WTC11 (cell line): ENCODE measurements around the gene CFAP53. TPM values are rescaled to one million over a fixed set of nuclear protein-coding genes. Genes with fewer than 3 reads are reported as not detected.
A peak's percentile ranks its signal among the peaks of the same experiment; 100 is the strongest.
"Not testable (repeated sequence)": the region's sequence is repeated elsewhere in the genome, so short reads cannot be mapped to it uniquely, and the experiment has no call there.

Experiments used
- ATAC-seq: fragments of 200-7000 bp; cut with Tn5 transposase; 2 replicates; pipeline ENCODE4 v1.10.0; 2021; ENCODE audit warnings: mild to moderate bottlenecking, moderate library complexity
- CTCF ChIA-PET: fragments of 300-600 bp; sonication (Branson Sonifier 250); formaldehyde crosslinking; loops from one replicate; lab custom pipeline; 2021; ENCODE audit warnings: antibody characterized with exemption; lab: Charles Lee
- POLR2A ChIA-PET: fragments of 350-600 bp; sonication (Branson Sonifier 250); formaldehyde crosslinking; loops from one replicate; lab custom pipeline; 2021; ENCODE audit warnings: antibody characterized with exemption; lab: Charles Lee
- DNase-seq: peaks from one replicate; pipeline ENCODE4 v3.0.0; 2021; ENCODE audit warnings: low spot score
- H3K27ac Mint-ChIP-seq: 2 replicates; pipeline ENCODE4 v1.8.0; 2021; ENCODE audit warnings: mixed read lengths
- H3K27me3 Mint-ChIP-seq: 2 replicates; pipeline ENCODE4 v1.8.0; 2021; ENCODE audit warnings: low read depth, mild to moderate bottlenecking, moderate library complexity, mixed read lengths
- H3K36me3 Mint-ChIP-seq: 2 replicates; pipeline ENCODE4 v1.8.0; 2021; ENCODE audit warnings: mixed read lengths
- H3K4me1 Mint-ChIP-seq: 2 replicates; pipeline ENCODE4 v1.8.0; 2022; ENCODE audit warnings: mixed read lengths
- H3K4me3 Mint-ChIP-seq: 2 replicates; pipeline ENCODE4 v1.8.0; 2021; ENCODE audit warnings: mild to moderate bottlenecking, moderate library complexity, mixed read lengths
- H3K9me3 Mint-ChIP-seq: 2 replicates; pipeline ENCODE4 v1.8.0; 2021; ENCODE audit warnings: mixed read lengths
- ETV6 ChIP-seq: sonication (generic); formaldehyde crosslinking; IDR thresholded peaks from 2 replicates; pipeline ENCODE4 v1.8.1; 2022; ENCODE audit warnings: mild to moderate bottlenecking, missing genetic modification reagents
- JUN ChIP-seq: sonication (generic); formaldehyde crosslinking; IDR thresholded peaks from 2 replicates; pipeline ENCODE4 v1.8.0; 2023; ENCODE audit warnings: mild to moderate bottlenecking, missing genetic modification reagents
- ZNF317 ChIP-seq: sonication (generic); formaldehyde crosslinking; IDR thresholded peaks from 2 replicates; pipeline ENCODE4 v1.8.1; 2023; ENCODE audit warnings: low read depth, mild to moderate bottlenecking, moderate library complexity, missing genetic modification reagents, borderline replicate concordance
- ZNF396 ChIP-seq: fragments of 250-450 bp; sonication (Bioruptor Pico); IDR thresholded peaks from 2 replicates; pipeline ENCODE4 v1.8.0; 2021; ENCODE audit warnings: mild to moderate bottlenecking, moderate library complexity, borderline replicate concordance
- ZNF416 ChIP-seq: fragments of 250-450 bp; sonication (Bioruptor Pico); IDR thresholded peaks from 2 replicates; pipeline ENCODE4 v1.9.0; 2021; ENCODE audit warnings: mild to moderate bottlenecking, inconsistent platforms
- total RNA-seq: library from RNA; stranded (reverse); gene quantifications from 3 replicates; pipeline ENCODE4 v1.2.3, GENCODE V29; 2021
- TF ChIP-seq, protein P1 (sequence below): sonication (generic); formaldehyde crosslinking; IDR thresholded peaks from 2 replicates; pipeline ENCODE4 v1.8.0; 2023; ENCODE audit warnings: mild to moderate bottlenecking, missing genetic modification reagents
- TF ChIP-seq, protein P2 (sequence below): sonication (generic); formaldehyde crosslinking; IDR thresholded peaks from 2 replicates; pipeline ENCODE4 v1.8.1; 2023; ENCODE audit warnings: mild to moderate bottlenecking, missing genetic modification reagents, borderline replicate concordance
- TF ChIP-seq, protein P3 (sequence below): fragments of 200-600 bp; IDR thresholded peaks from 2 replicates; pipeline ENCODE4 v1.8.0; 2022; ENCODE audit warnings: antibody characterized with exemption
- TF ChIP-seq, protein P4 (sequence below): sonication (generic); formaldehyde crosslinking; conservative IDR thresholded peaks from 2 replicates; pipeline ENCODE4 v1.8.1; 2022; ENCODE audit warnings: mild to moderate bottlenecking, missing genetic modification reagents
- TF ChIP-seq, protein P5 (sequence below): fragments of 250-450 bp; sonication (Bioruptor Pico); IDR thresholded peaks from 2 replicates; pipeline ENCODE4 v1.9.0; 2021; ENCODE audit warnings: mild to moderate bottlenecking, borderline replicate concordance
- TF ChIP-seq, protein P6 (sequence below): sonication (generic); formaldehyde crosslinking; IDR thresholded peaks from 2 replicates; pipeline ENCODE4 v1.8.1; 2022; ENCODE audit warnings: mild to moderate bottlenecking, moderate library complexity, missing genetic modification reagents

The CFAP53 gene
- total RNA-seq, 1 experiment from 2014 or later = 0.26 TPM

DNA sequence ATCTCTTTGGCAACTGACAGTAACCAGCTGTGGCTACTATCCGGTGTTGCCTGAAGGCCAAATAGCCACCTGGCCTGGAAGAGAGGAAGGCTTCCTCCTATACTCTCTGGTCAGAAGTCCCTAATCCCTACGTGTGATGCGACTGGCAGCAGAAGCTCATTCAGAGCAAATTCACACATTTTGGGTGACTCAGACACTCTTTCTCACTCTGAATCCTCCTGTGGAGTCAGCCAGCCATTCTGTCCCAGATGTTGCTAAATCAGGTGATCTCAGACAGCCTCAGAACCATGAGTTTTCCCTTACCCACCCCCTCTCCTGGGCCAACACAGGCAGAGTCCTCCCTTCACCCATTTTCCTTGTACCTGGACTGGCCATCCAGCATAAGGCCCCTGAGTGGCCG lies 34.7 kb downstream of the CFAP53 start:
- TF ChIP-seq, protein P1, sequence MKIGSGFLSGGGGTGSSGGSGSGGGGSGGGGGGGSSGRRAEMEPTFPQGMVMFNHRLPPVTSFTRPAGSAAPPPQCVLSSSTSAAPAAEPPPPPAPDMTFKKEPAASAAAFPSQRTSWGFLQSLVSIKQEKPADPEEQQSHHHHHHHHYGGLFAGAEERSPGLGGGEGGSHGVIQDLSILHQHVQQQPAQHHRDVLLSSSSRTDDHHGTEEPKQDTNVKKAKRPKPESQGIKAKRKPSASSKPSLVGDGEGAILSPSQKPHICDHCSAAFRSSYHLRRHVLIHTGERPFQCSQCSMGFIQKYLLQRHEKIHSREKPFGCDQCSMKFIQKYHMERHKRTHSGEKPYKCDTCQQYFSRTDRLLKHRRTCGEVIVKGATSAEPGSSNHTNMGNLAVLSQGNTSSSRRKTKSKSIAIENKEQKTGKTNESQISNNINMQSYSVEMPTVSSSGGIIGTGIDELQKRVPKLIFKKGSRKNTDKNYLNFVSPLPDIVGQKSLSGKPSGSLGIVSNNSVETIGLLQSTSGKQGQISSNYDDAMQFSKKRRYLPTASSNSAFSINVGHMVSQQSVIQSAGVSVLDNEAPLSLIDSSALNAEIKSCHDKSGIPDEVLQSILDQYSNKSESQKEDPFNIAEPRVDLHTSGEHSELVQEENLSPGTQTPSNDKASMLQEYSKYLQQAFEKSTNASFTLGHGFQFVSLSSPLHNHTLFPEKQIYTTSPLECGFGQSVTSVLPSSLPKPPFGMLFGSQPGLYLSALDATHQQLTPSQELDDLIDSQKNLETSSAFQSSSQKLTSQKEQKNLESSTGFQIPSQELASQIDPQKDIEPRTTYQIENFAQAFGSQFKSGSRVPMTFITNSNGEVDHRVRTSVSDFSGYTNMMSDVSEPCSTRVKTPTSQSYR (CRISPR knock-in tag) = no peak
- TF ChIP-seq, protein P2, sequence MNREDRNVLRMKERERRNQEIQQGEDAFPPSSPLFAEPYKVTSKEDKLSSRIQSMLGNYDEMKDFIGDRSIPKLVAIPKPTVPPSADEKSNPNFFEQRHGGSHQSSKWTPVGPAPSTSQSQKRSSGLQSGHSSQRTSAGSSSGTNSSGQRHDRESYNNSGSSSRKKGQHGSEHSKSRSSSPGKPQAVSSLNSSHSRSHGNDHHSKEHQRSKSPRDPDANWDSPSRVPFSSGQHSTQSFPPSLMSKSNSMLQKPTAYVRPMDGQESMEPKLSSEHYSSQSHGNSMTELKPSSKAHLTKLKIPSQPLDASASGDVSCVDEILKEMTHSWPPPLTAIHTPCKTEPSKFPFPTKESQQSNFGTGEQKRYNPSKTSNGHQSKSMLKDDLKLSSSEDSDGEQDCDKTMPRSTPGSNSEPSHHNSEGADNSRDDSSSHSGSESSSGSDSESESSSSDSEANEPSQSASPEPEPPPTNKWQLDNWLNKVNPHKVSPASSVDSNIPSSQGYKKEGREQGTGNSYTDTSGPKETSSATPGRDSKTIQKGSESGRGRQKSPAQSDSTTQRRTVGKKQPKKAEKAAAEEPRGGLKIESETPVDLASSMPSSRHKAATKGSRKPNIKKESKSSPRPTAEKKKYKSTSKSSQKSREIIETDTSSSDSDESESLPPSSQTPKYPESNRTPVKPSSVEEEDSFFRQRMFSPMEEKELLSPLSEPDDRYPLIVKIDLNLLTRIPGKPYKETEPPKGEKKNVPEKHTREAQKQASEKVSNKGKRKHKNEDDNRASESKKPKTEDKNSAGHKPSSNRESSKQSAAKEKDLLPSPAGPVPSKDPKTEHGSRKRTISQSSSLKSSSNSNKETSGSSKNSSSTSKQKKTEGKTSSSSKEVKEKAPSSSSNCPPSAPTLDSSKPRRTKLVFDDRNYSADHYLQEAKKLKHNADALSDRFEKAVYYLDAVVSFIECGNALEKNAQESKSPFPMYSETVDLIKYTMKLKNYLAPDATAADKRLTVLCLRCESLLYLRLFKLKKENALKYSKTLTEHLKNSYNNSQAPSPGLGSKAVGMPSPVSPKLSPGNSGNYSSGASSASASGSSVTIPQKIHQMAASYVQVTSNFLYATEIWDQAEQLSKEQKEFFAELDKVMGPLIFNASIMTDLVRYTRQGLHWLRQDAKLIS (CRISPR knock-in tag) = no peak
- Mint-ChIP-seq H3K36me3 (peaks cover 11% of the 10 kb centered on the region; the same call in 1 of the 2 replicates), H3K4me3 (no peak overlapping the region), H3K27ac (no peak overlapping the region), H3K4me1 (peaks cover 11% of the 10 kb centered on the region), H3K9me3 (peaks cover 32% of the 10 kb centered on the region), H3K27me3 (peaks cover 19% of the 10 kb centered on the region)
- POLR2A ChIA-PET = no interaction called here
- CTCF ChIA-PET = interaction anchor here (2.3 kb wide), 1 partner anchor 28 kb away, joined by 7 read pairs; no protein-coding TSS in a partner anchor
- DNase-seq (no peak), ATAC-seq (no peak)

DNA sequence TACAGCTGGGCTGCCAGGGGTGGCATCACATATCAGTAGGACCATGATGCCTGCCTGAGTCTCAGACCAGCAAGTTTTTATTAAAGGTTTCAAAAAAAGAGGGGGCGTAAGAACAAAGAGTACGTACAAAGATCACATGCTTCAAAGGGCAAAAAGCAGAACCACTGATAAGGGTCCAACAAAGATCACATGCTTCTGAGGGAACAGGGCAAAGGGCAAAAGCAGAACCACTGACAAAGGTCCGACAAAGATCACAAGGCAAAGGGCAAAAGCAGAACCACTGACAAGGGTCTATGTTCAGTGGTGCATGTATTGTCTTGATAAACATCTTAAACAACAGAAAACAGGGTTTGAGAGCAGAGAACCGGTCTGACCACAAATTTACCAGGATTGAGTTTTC lies 46.0 kb downstream of the CFAP53 start:
- peaks cover 31% of the 10 kb centered on the region for H3K36me3 Mint-ChIP-seq
- H3K27me3 Mint-ChIP-seq, H3K4me3 Mint-ChIP-seq, ATAC-seq, DNase-seq, H3K4me1 Mint-ChIP-seq, H3K27ac Mint-ChIP-seq, POLR2A ChIA-PET, CTCF ChIA-PET: not testable (repeated sequence)
- H3K9me3 Mint-ChIP-seq = peaks cover 42% of the 10 kb centered on the region

DNA sequence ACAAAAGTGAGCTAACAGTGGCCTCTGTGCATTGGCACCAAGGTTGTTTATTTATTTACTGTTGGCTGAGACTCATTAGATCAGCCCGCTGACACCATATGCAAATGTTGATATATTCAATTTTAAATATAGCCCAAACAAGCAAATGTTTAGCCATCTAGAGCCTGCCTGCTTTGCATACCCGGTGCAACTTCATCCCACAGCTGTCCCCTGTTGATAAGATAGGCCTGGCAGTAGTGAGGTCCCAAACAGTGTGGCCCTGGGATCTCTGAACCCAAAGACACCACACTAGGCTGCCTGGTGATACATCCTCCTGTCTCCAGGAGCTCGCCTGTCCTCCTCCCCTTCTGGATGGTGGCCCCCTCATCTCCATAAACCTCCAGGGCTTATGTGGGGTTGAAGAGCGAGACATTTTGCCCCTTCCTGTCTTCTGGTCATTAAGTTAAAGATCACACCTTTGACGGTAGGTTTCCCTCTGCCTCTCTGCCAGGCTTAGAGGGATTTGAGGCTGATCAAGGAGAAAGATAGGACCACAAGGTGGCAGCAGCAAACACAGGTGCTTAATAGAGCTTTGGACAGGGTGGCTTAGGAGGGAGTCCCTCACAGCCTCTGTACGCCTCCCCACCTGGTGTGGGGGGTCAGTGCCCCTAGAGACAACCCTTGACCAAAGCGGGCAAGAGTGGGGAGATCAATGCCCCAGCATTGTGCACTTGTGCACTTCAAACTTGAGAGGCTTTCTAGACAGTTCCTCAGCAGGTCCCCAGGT lies 47.7 kb downstream of the CFAP53 start:
- ATAC-seq = peak; percentile 85
- Mint-ChIP-seq H3K36me3 (peaks cover 31% of the 10 kb centered on the region), H3K27me3 (peaks cover 8% of the 10 kb centered on the region), H3K27ac (no peak overlapping the region), H3K4me3 (no peak overlapping the region), H3K9me3 (peaks cover 38% of the 10 kb centered on the region), H3K4me1 (peaks cover 3% of the 10 kb centered on the region; the same call in 1 of the 2 replicates)
- peak; percentile 32 for DNase-seq
- CTCF ChIA-PET = interaction anchor here (0.5 to 3.1 kb wide), 14 partner anchors 8 to 328 kb away, joined by 3 to 37 read pairs (median 5); partner anchors contain the start of genes CFAP53, MBD1 and MYO5B
- TF ChIP-seq ZNF416 (CRISPR knock-in tag) = no peak
- TF ChIP-seq, protein P3, sequence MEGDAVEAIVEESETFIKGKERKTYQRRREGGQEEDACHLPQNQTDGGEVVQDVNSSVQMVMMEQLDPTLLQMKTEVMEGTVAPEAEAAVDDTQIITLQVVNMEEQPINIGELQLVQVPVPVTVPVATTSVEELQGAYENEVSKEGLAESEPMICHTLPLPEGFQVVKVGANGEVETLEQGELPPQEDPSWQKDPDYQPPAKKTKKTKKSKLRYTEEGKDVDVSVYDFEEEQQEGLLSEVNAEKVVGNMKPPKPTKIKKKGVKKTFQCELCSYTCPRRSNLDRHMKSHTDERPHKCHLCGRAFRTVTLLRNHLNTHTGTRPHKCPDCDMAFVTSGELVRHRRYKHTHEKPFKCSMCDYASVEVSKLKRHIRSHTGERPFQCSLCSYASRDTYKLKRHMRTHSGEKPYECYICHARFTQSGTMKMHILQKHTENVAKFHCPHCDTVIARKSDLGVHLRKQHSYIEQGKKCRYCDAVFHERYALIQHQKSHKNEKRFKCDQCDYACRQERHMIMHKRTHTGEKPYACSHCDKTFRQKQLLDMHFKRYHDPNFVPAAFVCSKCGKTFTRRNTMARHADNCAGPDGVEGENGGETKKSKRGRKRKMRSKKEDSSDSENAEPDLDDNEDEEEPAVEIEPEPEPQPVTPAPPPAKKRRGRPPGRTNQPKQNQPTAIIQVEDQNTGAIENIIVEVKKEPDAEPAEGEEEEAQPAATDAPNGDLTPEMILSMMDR = peak; percentile 11; the same call in 1 of the 2 replicates
- TF ChIP-seq, protein P4, sequence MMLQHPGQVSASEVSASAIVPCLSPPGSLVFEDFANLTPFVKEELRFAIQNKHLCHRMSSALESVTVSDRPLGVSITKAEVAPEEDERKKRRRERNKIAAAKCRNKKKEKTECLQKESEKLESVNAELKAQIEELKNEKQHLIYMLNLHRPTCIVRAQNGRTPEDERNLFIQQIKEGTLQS (CRISPR knock-in tag) = no peak
- POLR2A ChIA-PET = no interaction called here

DNA sequence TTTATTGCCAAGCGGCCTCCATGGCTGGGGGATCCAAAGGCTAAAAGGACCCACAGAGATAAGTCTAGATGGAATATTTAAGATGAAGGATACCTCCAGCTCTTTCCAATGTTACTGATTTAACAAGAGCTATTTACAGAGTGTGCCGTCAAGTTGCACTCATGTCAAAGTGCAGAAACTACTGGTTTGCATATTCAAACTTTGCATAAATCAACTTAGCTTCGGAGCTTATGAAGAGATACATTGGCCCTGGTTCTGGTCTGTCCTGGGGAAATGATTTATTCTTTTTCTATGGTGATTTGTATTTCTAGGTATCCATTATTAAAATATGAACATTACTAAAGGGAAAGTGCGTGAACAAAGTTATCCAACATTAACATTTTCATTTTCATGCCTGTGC lies 57.0 kb downstream of the CFAP53 start:
- Mint-ChIP-seq H3K27me3 (no peaks in the 10 kb centered on the region), H3K27ac (no peak overlapping the region), H3K4me1 (peaks cover 2% of the 10 kb centered on the region; the same call in 1 of the 2 replicates), H3K4me3 (no peak overlapping the region), H3K9me3 (no peaks in the 10 kb centered on the region), H3K36me3 (no peaks in the 10 kb centered on the region)
- DNase-seq (no peak), ATAC-seq (no peak)
- CTCF ChIA-PET = no interaction called here
- POLR2A ChIA-PET = no interaction called here
- TF ChIP-seq ETV6 (CRISPR knock-in tag) = no peak
- TF ChIP-seq, protein P5, sequence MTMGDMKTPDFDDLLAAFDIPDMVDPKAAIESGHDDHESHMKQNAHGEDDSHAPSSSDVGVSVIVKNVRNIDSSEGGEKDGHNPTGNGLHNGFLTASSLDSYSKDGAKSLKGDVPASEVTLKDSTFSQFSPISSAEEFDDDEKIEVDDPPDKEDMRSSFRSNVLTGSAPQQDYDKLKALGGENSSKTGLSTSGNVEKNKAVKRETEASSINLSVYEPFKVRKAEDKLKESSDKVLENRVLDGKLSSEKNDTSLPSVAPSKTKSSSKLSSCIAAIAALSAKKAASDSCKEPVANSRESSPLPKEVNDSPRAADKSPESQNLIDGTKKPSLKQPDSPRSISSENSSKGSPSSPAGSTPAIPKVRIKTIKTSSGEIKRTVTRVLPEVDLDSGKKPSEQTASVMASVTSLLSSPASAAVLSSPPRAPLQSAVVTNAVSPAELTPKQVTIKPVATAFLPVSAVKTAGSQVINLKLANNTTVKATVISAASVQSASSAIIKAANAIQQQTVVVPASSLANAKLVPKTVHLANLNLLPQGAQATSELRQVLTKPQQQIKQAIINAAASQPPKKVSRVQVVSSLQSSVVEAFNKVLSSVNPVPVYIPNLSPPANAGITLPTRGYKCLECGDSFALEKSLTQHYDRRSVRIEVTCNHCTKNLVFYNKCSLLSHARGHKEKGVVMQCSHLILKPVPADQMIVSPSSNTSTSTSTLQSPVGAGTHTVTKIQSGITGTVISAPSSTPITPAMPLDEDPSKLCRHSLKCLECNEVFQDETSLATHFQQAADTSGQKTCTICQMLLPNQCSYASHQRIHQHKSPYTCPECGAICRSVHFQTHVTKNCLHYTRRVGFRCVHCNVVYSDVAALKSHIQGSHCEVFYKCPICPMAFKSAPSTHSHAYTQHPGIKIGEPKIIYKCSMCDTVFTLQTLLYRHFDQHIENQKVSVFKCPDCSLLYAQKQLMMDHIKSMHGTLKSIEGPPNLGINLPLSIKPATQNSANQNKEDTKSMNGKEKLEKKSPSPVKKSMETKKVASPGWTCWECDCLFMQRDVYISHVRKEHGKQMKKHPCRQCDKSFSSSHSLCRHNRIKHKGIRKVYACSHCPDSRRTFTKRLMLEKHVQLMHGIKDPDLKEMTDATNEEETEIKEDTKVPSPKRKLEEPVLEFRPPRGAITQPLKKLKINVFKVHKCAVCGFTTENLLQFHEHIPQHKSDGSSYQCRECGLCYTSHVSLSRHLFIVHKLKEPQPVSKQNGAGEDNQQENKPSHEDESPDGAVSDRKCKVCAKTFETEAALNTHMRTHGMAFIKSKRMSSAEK = no peak
- TF ChIP-seq ZNF317 (CRISPR knock-in tag) = no peak
- TF ChIP-seq, protein P6, sequence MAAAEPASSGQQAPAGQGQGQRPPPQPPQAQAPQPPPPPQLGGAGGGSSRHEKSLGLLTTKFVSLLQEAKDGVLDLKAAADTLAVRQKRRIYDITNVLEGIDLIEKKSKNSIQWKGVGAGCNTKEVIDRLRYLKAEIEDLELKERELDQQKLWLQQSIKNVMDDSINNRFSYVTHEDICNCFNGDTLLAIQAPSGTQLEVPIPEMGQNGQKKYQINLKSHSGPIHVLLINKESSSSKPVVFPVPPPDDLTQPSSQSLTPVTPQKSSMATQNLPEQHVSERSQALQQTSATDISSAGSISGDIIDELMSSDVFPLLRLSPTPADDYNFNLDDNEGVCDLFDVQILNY (CRISPR knock-in tag) = no peak
- no peak for TF ChIP-seq ZNF396 (CRISPR knock-in tag)
- TF ChIP-seq JUN (CRISPR knock-in tag) = no peak
